HepG2 (cell line): ENCODE results near the gene SERTAD4. TPM values are rescaled to one million over a fixed set of nuclear protein-coding genes. Genes with fewer than 3 reads are reported as not detected.

ENCODE experiments used
- ATAC-seq: fragments of 200-7000 bp; cut with Tn5 transposase; 3 replicates; pipeline ENCODE4 v1.9.1; 2020; ENCODE audit warnings: mild to moderate bottlenecking, moderate library complexity
- BruUV-seq: library from RNA; stranded (reverse); fragments of 400-500 nt; replicated peaks from 2 replicates; lab custom pipeline; 2021; lab: Mats Ljungman, UMichigan
- CTCF ChIA-PET: fragments of 300-600 bp; formaldehyde crosslinking; extraction: SDS; loops from one replicate; lab custom pipeline; 2021; ENCODE audit warnings: low total read pairs, inconsistent platforms, low intra/inter-chr PET ratio; lab: Yijun Ruan, JAX
- POLR2A ChIA-PET: fragments of 350-600 bp; sonication (Branson Sonifier 250); formaldehyde crosslinking; loops from one replicate; lab custom pipeline; 2020; ENCODE audit warnings: antibody characterized with exemption, inconsistent platforms; lab: Yijun Ruan, JAX
- DNase-seq: peaks from one replicate; pipeline ENCODE4 v3.0.0-alpha.2; 2015; ENCODE audit warnings: low spot score
- FAIRE-seq: peaks from 3 replicates; lab custom pipeline; 2011; peaks lifted over from hg19 to GRCh38; lab: Jason Lieb, UNC
- H2AFZ ChIP-seq: one replicate; pipeline ENCODE4 v1.6.1; 2011; ENCODE audit warnings: low read length, inconsistent platforms
- H3K27ac ChIP-seq: fragments of 300-600 bp; 3 replicates; pipeline ENCODE4 v1.8.0; 2011; ENCODE audit warnings: mixed run types, mild to moderate bottlenecking, mixed read lengths, low read length, inconsistent platforms; ENCODE audit not compliant: insufficient read depth; ENCODE audit errors: extremely low read length
- H3K27me3 ChIP-seq, 2 experiments: fragments of 200-600 bp in 1 of 2; 2 replicates in 1 of 2; 3 replicates in 1 of 2; pipeline versions ENCODE4 v1.6.0 to v1.8.0; 2011; ENCODE audit warnings: low read length in 2 of 2, mild to moderate bottlenecking in 2 of 2, moderate library complexity in 2 of 2, inconsistent platforms in 1 of 2; ENCODE audit not compliant: insufficient read depth in 2 of 2, control insufficient read depth in 1 of 2
- H3K36me3 ChIP-seq, 2 experiments: fragments of 200-600 bp in 1 of 2; replicated peaks in 1 of 2; 2 replicates in 1 of 2; 3 replicates in 1 of 2; pipeline versions ENCODE4 v1.5.1 to v1.8.0; 2011; ENCODE audit warnings: low read length in 2 of 2, inconsistent platforms in 1 of 2; ENCODE audit not compliant: insufficient read depth in 2 of 2, control insufficient read depth in 1 of 2
- H3K4me1 ChIP-seq: 2 replicates; pipeline ENCODE4 v1.5.1; 2012; ENCODE audit warnings: low read length, inconsistent platforms; ENCODE audit not compliant: insufficient read depth
- H3K4me2 ChIP-seq: 2 replicates; pipeline ENCODE4 v1.6.0; 2011; ENCODE audit warnings: low read depth, low read length, inconsistent platforms
- H3K4me3 ChIP-seq, 3 experiments: fragments of 200-600 bp in 1 of 3; sonication (generic), shearing (Covaris generic) in 1 of 3; replicated peaks in 1 of 3; 2 replicates each; pipeline ENCODE4 v1.5.1; 2011 to 2016; ENCODE audit warnings: low read length in 3 of 3, inconsistent platforms in 2 of 3, low read depth in 2 of 3, mild to moderate bottlenecking in 2 of 3, control low read depth in 1 of 3, mixed read lengths in 1 of 3; ENCODE audit not compliant: insufficient read depth in 1 of 3
- H3K79me2 ChIP-seq: one replicate; pipeline ENCODE4 v1.6.1; 2011; ENCODE audit warnings: low read length, inconsistent platforms; ENCODE audit not compliant: insufficient read depth
- H3K9ac ChIP-seq: 2 replicates; pipeline ENCODE4 v1.6.0; 2011; ENCODE audit warnings: mild to moderate bottlenecking, low read depth, low read length, inconsistent platforms; ENCODE audit not compliant: insufficient read depth
- H3K9me3 ChIP-seq: 2 replicates; pipeline ENCODE4 v1.5.1; 2012; ENCODE audit warnings: mild to moderate bottlenecking, low read length
- H4K20me1 ChIP-seq: 2 replicates; pipeline ENCODE4 v1.6.0; 2011; ENCODE audit warnings: inconsistent platforms, mild to moderate bottlenecking, low read length, moderate library complexity; ENCODE audit not compliant: insufficient read depth
- DNMT1 ChIP-seq: sonication (generic); formaldehyde crosslinking; IDR thresholded peaks from 2 replicates; pipeline ENCODE4 v1.5.1; 2020; ENCODE audit warnings: mild to moderate bottlenecking, missing genetic modification reagents
- FOXP1 ChIP-seq, 2 experiments: fragments of 450-650 bp in 1 of 2; IDR thresholded peaks; 2 replicates each; pipeline ENCODE4 v1.6.1; 2017 to 2018; ENCODE audit warnings: antibody characterized with exemption in 1 of 2
- GATAD1 ChIP-seq: IDR thresholded peaks from 2 replicates; pipeline ENCODE4 v1.6.1; 2016; ENCODE audit warnings: missing genetic modification reagents, missing compliant biosample characterization
- NR2C2 ChIP-seq: sonication (generic); formaldehyde crosslinking; IDR thresholded peaks from 2 replicates; pipeline ENCODE4 v1.4.0; 2020; ENCODE audit warnings: missing genetic modification reagents, mild to moderate bottlenecking, moderate library complexity, borderline replicate concordance
- REL ChIP-seq: sonication (generic); formaldehyde crosslinking; conservative IDR thresholded peaks from 2 replicates; pipeline ENCODE4 v1.8.0; 2022; ENCODE audit warnings: mild to moderate bottlenecking, missing genetic modification reagents, moderate library complexity
- RXRB ChIP-seq: IDR thresholded peaks from 2 replicates; pipeline ENCODE4 v1.6.1; 2016; ENCODE audit warnings: borderline replicate concordance, missing genetic modification reagents, missing compliant biosample characterization
- SIX1 ChIP-seq: sonication (generic); formaldehyde crosslinking; IDR thresholded peaks from 2 replicates; pipeline ENCODE4 v1.4.0; 2020; ENCODE audit warnings: missing genetic modification reagents, borderline replicate concordance
- STAT5B ChIP-seq: sonication (generic); formaldehyde crosslinking; IDR thresholded peaks from 2 replicates; pipeline ENCODE4 v1.4.0; 2020; ENCODE audit warnings: missing genetic modification reagents
- ZBTB3 ChIP-seq: sonication (generic); formaldehyde crosslinking; IDR thresholded peaks from 2 replicates; pipeline ENCODE4 v1.4.0; 2020; ENCODE audit warnings: low read depth, mild to moderate bottlenecking, moderate library complexity, missing genetic modification reagents, borderline replicate concordance
- ZNF430 ChIP-seq: sonication (generic); formaldehyde crosslinking; IDR thresholded peaks from 2 replicates; pipeline ENCODE4 v1.9.0; 2021; ENCODE audit warnings: mild to moderate bottlenecking, missing genetic modification reagents
- ZNF850 ChIP-seq: sonication (generic); formaldehyde crosslinking; conservative IDR thresholded peaks from 2 replicates; pipeline ENCODE4 v1.9.0; 2021; ENCODE audit warnings: mild to moderate bottlenecking, missing genetic modification reagents
- WGBS: methylation state at CpG from one replicate; pipeline ENCODE4 v1.1.6; 2017; ENCODE audit warnings: low lambda C conversion rate; 5-methylcytosine and 5-hydroxymethylcytosine counted together
- in situ Hi-C: cut with HindIII; loops from 2 replicates; pipeline ENCODE4 v1.10.0; 2017; ENCODE audit warnings: low pct_unique_long_range_greater_than_20kb; ENCODE audit not compliant: extremely low pct_ligation_motif_present
- intact Hi-C: fragments of 100-400 bp; cut with micrococcal nuclease; formaldehyde crosslinking; loops from one replicate; pipeline ENCODE4 v1.10.0; 2022; ENCODE audit not compliant: unreplicated experiment
- polyA plus RNA-seq, 8 experiments: library from polyadenylated mRNA; depleted of rRNA in 3 of 8; stranded (reverse) in 7 of 8; unstranded in 1 of 8; fragments of >200 nt; fragmentation: Illumina TruSeq in 4 of 8; extraction: Trizol in 4 of 8; gene quantifications; 2 replicates each; pipeline versions ENCODE4 v1.2.1 to v1.2.3, GENCODE V29; 2011 to 2016; ENCODE audit warnings: low read depth in 4 of 8, missing spikeins in 1 of 8, mixed read lengths in 1 of 8; ENCODE audit not compliant: insufficient read depth in 1 of 8
- total RNA-seq, 5 experiments: library from RNA; depleted of rRNA; stranded (reverse); fragments of >200 nt; fragmentation: Illumina TruSeq; extraction: Trizol; gene quantifications; 2 replicates each; pipeline ENCODE4 v1.2.3, GENCODE V29; 2016; ENCODE audit warnings: low read depth in 1 of 5
- TF ChIP-seq, protein P1 (sequence below): sonication (generic); formaldehyde crosslinking; IDR thresholded peaks from 2 replicates; pipeline ENCODE4 v1.9.0; 2021; ENCODE audit warnings: missing genetic modification reagents, borderline replicate concordance
- TF ChIP-seq, protein P2 (sequence below): sonication (generic); formaldehyde crosslinking; IDR thresholded peaks from 2 replicates; pipeline ENCODE4 v1.5.0; 2020; ENCODE audit warnings: missing genetic modification reagents
- TF ChIP-seq, protein P3 (sequence below): sonication (generic); formaldehyde crosslinking; IDR thresholded peaks from 2 replicates; pipeline ENCODE4 v1.5.1; 2020; ENCODE audit warnings: mild to moderate bottlenecking, missing genetic modification reagents, moderate library complexity
- TF ChIP-seq, protein P4 (sequence below): sonication (generic); formaldehyde crosslinking; IDR thresholded peaks from 2 replicates; pipeline ENCODE4 v1.5.1; 2020; ENCODE audit warnings: missing genetic modification reagents, mild to moderate bottlenecking, borderline replicate concordance

The SERTAD4 gene
- total and polyA plus RNA-seq, 2 of the 13 experiments (the other 11 are each of a cell fraction or from before 2014, with no cell fraction given) = not detected

DNA sequence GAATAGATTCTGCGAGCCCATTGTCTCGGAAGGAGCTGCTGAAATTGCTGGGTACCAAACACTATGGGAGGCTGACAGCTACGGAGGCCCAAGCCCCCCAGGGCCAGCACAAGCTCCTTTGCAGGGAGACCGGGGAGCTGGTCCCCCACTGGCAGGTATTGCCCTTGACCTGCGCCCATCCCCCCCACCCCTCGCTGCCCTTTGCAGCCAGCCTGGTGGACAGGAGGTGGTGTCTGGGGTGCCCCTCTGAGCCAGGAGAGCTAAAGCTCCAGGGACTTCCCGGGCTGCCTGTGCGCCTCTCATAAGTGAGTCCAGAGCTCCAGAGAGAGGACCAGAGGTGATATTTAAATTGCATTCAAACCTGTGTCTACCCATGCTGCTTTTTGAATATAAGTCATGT, 5.4 kb downstream of the SERTAD4 start:
- H3K79me2 ChIP-seq = no peaks in the 10 kb centered on the region
- peaks cover 7% of the 10 kb centered on the region; the same call in 1 of the 2 replicates for H3K4me1 ChIP-seq
- no peak overlapping the region for H3K4me3 ChIP-seq
- ChIA-PET CTCF (no interaction called here), POLR2A (no interaction called here)
- H3K9ac ChIP-seq = no peak overlapping the region
- no peaks in the 10 kb centered on the region for H3K9me3 ChIP-seq
- 9% methylated on average over 6 of the region's 8 CpGs for WGBS
- peaks cover 4 to 61% of the 10 kb centered on the region in 2 experiments for H3K27me3 ChIP-seq
- H3K27ac ChIP-seq = no peak overlapping the region
- no peaks in the 10 kb centered on the region for H3K36me3 ChIP-seq
- no TSS peak for BruUV-seq
- DNase-seq (no peak), ATAC-seq (no peak), FAIRE-seq (no peak)
- no peak overlapping the region for H2AFZ ChIP-seq
- intact Hi-C loops = loop anchor here (10.0 kb wide), 1 partner anchor 77 kb away; no protein-coding TSS in a partner anchor
- in situ Hi-C loops = no loop called here
- no peaks in the 10 kb centered on the region for H4K20me1 ChIP-seq
- no peak overlapping the region for H3K4me2 ChIP-seq
- TF ChIP-seq, protein P1, sequence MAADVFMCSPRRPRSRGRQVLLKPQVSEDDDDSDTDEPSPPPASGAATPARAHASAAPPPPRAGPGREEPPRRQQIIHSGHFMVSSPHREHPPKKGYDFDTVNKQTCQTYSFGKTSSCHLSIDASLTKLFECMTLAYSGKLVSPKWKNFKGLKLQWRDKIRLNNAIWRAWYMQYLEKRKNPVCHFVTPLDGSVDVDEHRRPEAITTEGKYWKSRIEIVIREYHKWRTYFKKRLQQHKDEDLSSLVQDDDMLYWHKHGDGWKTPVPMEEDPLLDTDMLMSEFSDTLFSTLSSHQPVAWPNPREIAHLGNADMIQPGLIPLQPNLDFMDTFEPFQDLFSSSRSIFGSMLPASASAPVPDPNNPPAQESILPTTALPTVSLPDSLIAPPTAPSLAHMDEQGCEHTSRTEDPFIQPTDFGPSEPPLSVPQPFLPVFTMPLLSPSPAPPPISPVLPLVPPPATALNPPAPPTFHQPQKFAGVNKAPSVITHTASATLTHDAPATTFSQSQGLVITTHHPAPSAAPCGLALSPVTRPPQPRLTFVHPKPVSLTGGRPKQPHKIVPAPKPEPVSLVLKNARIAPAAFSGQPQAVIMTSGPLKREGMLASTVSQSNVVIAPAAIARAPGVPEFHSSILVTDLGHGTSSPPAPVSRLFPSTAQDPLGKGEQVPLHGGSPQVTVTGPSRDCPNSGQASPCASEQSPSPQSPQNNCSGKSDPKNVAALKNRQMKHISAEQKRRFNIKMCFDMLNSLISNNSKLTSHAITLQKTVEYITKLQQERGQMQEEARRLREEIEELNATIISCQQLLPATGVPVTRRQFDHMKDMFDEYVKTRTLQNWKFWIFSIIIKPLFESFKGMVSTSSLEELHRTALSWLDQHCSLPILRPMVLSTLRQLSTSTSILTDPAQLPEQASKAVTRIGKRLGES (CRISPR knock-in tag) = no peak
- TF ChIP-seq NR2C2 = no peak
- no peak for TF ChIP-seq FOXP1 (IDR thresholded peaks at IDR 0.05)
- no peak for TF ChIP-seq FOXP1 (CRISPR knock-in tag; IDR thresholded peaks at IDR 0.05)
- TF ChIP-seq REL (CRISPR knock-in tag) = no peak
- no peak for TF ChIP-seq GATAD1
- TF ChIP-seq DNMT1 (CRISPR knock-in tag) = no peak
- TF ChIP-seq, protein P2, sequence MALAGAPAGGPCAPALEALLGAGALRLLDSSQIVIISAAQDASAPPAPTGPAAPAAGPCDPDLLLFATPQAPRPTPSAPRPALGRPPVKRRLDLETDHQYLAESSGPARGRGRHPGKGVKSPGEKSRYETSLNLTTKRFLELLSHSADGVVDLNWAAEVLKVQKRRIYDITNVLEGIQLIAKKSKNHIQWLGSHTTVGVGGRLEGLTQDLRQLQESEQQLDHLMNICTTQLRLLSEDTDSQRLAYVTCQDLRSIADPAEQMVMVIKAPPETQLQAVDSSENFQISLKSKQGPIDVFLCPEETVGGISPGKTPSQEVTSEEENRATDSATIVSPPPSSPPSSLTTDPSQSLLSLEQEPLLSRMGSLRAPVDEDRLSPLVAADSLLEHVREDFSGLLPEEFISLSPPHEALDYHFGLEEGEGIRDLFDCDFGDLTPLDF = no peak
- TF ChIP-seq, protein P3, sequence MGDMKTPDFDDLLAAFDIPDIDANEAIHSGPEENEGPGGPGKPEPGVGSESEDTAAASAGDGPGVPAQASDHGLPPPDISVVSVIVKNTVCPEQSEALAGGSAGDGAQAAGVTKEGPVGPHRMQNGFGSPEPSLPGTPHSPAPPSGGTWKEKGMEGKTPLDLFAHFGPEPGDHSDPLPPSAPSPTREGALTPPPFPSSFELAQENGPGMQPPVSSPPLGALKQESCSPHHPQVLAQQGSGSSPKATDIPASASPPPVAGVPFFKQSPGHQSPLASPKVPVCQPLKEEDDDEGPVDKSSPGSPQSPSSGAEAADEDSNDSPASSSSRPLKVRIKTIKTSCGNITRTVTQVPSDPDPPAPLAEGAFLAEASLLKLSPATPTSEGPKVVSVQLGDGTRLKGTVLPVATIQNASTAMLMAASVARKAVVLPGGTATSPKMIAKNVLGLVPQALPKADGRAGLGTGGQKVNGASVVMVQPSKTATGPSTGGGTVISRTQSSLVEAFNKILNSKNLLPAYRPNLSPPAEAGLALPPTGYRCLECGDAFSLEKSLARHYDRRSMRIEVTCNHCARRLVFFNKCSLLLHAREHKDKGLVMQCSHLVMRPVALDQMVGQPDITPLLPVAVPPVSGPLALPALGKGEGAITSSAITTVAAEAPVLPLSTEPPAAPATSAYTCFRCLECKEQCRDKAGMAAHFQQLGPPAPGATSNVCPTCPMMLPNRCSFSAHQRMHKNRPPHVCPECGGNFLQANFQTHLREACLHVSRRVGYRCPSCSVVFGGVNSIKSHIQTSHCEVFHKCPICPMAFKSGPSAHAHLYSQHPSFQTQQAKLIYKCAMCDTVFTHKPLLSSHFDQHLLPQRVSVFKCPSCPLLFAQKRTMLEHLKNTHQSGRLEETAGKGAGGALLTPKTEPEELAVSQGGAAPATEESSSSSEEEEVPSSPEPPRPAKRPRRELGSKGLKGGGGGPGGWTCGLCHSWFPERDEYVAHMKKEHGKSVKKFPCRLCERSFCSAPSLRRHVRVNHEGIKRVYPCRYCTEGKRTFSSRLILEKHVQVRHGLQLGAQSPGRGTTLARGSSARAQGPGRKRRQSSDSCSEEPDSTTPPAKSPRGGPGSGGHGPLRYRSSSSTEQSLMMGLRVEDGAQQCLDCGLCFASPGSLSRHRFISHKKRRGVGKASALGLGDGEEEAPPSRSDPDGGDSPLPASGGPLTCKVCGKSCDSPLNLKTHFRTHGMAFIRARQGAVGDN (CRISPR knock-in tag) = no peak
- TF ChIP-seq, protein P4, sequence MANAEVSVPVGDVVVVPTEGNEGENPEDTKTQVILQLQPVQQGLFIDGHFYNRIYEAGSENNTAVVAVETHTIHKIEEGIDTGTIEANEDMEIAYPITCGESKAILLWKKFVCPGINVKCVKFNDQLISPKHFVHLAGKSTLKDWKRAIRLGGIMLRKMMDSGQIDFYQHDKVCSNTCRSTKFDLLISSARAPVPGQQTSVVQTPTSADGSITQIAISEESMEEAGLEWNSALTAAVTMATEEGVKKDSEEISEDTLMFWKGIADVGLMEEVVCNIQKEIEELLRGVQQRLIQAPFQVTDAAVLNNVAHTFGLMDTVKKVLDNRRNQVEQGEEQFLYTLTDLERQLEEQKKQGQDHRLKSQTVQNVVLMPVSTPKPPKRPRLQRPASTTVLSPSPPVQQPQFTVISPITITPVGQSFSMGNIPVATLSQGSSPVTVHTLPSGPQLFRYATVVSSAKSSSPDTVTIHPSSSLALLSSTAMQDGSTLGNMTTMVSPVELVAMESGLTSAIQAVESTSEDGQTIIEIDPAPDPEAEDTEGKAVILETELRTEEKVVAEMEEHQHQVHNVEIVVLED = no peak
- no peak for TF ChIP-seq RXRB
- no peak for TF ChIP-seq STAT5B (CRISPR knock-in tag)
- TF ChIP-seq ZNF850 = no peak
- TF ChIP-seq SIX1 (CRISPR knock-in tag) = no peak
- TF ChIP-seq ZBTB3 (CRISPR knock-in tag) = no peak
- no peak for TF ChIP-seq ZNF430 (CRISPR knock-in tag)
